Stimulated activated naive CD4-positive, alpha-beta T cell treated with Interleukin-2 at 50 U/mL for 16 hours (primary cell): ENCODE results near the gene INSYN2B.

Experiments
- DNase-seq: peaks from one replicate; lab custom pipeline; 2025; lab: John Stamatoyannopoulos, UW

The INSYN2B gene

GRCh38 chr5:169933127-169933526, 47.2 kb downstream of the INSYN2B start:
- DNase-seq: no peak

- no peak for DNase-seq
Measured at GRCh38 chr5:169923988-169924387, 56.3 kb downstream of the INSYN2B start.

- DNase-seq: no peak
Measured at GRCh38 chr5:169922474-169922873, 57.8 kb downstream of the INSYN2B start.

DNA sequence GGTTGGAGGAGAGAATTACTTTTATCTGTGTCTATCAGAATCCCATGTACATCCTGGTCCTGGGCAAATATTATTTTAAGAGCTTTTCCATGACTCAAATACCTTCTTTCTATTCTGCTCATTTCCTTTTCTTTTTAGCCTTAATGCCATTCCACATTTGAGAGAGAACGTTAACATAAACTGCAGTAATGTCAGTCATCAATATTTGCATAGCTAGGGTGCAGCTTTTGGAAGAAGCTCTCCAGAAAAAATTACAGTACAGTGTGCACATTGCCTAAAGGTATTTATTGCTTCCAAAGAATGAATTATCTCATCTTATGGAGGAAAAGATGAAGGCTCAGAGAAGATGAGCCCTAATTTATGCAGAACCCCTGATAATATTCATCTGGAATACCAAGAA, 58.3 kb downstream of the INSYN2B start:
- DNase-seq: no peak

- DNase-seq: no peak
Measured at GRCh38 chr5:169921384-169921783, 58.9 kb downstream of the INSYN2B start.

GRCh38 chr5:169920474-169920873, 59.8 kb downstream of the INSYN2B start:
- no peak for DNase-seq

DNA sequence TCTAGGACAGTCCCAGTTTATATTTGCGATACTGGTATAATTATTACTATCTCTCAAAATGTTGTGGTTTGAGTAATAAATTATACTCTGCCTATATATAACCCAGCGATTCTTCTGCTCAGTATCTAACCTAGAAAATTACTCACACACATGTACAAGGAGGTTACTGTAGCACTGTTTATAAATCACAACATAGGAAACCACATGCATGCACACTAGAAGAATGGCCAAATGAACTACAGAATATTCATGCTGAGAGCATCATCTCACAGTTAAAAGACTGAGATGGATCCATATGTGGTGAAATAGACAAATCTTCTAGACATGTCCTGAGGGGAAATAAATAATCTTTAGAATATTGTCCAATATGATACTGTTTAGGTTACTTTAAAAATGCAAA, 62.1 kb downstream of the INSYN2B start:
- no peak for DNase-seq

- no peak for DNase-seq
Measured at GRCh38 chr5:169917500-169917899, 62.8 kb downstream of the INSYN2B start.

- no peak for DNase-seq
Measured at GRCh38 chr5:169914766-169915165, 65.5 kb downstream of the INSYN2B start.

DNA sequence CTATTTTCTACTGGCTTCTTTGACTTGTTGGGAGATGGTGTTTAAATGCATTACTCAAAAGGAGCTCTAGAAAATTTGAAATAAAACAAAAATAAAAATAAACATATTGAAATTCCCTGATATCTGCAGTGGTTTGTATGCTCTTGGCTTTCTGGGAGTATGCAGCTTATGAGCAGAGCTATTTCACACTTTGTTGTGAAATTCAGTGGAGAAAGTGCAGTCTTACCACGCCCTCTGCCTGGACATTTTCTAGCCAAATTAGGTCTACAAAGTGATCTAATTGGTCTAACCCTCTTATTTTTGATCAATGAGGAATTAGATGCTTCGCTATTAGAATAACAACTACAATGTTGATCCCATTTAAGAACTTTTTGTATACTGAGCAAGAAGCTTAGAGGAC, 66.8 kb downstream of the INSYN2B start:
- no peak for DNase-seq

- DNase-seq: no peak
Measured at GRCh38 chr5:169911448-169912212, 68.7 kb downstream of the INSYN2B start.

GRCh38 chr5:169910393-169910792, 69.9 kb downstream of the INSYN2B start:
- DNase-seq: no peak

DNA sequence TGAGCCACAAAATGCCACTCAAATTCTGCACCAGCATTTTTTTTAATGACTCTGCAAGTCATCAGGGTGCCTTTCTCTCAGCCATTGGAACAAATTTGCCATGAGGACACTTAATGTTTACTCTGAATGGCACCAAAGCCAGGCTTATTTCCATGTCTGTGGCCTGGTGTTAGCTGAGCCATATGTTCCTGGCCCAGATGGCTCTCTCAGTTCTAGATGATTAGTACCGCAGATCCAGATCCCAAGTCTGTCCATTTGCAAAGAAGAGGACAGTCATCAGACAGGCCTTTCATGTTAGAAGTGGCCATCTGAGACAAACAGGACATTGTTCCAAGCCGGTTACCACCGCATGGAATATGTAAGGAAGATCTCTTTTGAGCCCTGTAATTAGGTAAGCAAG, 70.3 kb downstream of the INSYN2B start:
- no peak for DNase-seq

GRCh38 chr5:169908864-169909263, 71.4 kb downstream of the INSYN2B start:
- DNase-seq: no peak

DNA sequence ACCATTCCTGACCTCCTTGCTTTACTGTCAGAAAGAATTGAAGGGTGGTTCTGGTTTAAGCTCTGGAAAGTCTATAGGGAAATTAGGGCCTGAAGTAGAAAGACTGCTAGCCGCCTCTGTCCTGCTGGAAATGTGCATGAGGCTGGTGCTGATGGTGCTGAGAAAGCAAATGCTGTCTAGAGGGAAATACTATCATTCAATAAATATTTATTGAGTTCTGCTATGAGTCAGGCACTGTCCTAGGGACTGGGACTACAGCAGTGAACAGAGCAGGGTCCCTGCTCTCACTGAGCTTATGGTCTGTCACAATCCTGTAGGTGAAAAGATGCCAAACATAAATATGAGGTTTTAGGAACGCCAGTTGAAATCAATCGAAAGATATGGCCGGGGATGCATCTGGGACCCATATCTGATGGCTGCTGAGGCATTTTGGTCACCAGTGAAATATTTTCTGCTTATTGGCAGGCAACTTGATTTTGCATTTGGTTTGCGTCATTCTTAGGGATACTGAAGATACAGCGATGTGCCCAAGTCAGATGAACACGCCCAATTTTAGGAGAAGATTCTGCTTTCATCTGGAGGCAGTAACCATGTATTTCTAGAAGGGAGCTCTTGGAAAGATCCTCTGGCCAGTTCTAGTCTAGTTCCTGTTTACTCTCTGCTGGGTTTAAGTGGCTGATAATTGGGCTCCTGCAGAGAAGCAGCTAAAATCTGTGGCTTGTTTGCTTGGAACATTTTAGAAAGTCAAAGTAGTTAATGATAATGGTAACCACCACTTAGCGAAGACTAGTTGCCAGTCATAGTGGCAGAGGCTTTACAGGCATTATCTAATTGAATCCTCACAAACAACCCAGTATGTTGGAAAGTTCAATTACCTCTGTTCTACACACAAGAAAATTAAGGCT, 73.3 kb downstream of the INSYN2B start:
- no peak for DNase-seq

DNA sequence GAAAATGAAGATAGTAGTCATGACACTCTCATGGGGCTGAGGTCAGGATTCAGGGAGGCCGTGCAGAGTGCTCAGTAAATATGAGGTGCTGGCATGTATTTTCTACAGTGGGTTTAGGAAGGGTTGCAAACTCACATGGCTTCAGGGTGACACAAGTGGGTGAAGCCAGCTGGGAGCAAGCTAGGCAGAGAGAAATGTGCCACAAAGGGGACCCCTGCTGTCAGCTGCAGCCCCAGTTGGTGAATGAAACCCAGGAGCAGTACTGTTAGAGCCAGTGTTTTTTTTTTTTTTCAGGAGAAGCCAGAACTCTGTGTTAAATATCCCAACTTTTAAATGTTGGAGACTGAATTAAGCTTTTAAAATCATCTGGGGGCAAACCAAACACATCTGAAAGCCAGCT, 75.3 kb downstream of the INSYN2B start:
- DNase-seq: no peak

- DNase-seq: no peak
Measured at GRCh38 chr5:169904508-169904907, 75.8 kb downstream of the INSYN2B start.

- no peak for DNase-seq
Measured at GRCh38 chr5:169904059-169904458, 76.2 kb downstream of the INSYN2B start.

DNA sequence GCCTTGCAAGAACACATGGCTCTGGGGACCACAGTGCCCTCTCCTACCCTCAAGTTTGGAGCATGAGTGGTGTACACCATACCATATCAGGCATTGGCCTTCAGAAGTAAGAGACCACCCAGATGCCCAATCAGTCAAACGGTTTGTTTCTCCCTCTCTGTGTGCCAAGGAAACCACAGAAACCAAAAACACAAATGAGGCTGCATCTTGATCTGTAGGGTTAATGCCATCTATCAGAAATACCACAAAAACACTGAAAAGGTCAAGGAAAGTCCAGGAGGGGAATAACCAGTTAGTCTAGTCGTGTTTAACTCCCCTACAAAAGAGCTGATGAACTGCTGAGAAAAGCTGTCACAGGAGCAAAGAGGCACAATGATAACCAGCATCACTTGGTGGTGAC, 78.4 kb downstream of the INSYN2B start:
- no peak for DNase-seq

- DNase-seq: no peak
Measured at GRCh38 chr5:169897481-169897880, 82.8 kb downstream of the INSYN2B start.

DNA sequence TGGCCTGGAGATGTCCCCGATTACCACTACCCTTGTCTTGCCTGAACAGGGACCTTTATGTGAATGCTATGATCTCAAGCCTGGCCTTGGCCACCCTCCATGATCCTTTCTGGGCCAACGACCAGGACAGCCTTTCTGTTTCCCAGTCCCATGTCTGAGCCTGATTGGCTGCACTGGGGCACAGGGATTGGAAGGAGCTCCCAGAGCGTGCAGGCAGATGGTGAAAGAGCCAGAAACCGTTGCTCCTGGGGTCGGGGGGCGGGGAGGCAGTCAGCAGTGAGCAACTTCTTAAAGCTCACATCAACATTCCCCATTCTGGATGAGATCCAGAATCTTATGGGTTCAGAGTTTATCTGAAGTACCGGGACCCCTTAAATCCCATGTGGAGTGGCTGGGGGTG, 84.4 kb downstream of the INSYN2B start:
- DNase-seq: no peak

GRCh38 chr5:169893571-169893970, 86.7 kb downstream of the INSYN2B start:
- DNase-seq: no peak

GRCh38 chr5:169893010-169893409, 87.3 kb downstream of the INSYN2B start:
- no peak for DNase-seq
